Neutrophil (primary cell): ENCODE measurements around the gene KIF26A.

Source experiments
- H3K27ac ChIP-seq: fragments of 200-600 bp; sonication (generic); 2 replicates; pipeline ENCODE4 v1.5.1; 2016; ENCODE audit warnings: mild to moderate bottlenecking, moderate library complexity
- H3K27me3 ChIP-seq: fragments of 200-600 bp; sonication (generic); 2 replicates; pipeline ENCODE4 v1.6.0; 2016; ENCODE audit warnings: mild to moderate bottlenecking
- H3K36me3 ChIP-seq: fragments of 200-600 bp; sonication (generic); 2 replicates; pipeline ENCODE4 v1.5.1; 2017
- H3K4me1 ChIP-seq, 2 experiments: fragments of 200-600 bp in 1 of 2; sonication (generic) in 1 of 2; 1 replicate in 1 of 2; 2 replicates in 1 of 2; pipeline versions ENCODE4 v1.5.1 to v1.6.1; 2013 to 2016; ENCODE audit warnings: low read depth in 1 of 2, low read length in 1 of 2, mild to moderate bottlenecking in 1 of 2, moderate library complexity in 1 of 2; ENCODE audit not compliant: control insufficient read depth in 1 of 2, insufficient read depth in 1 of 2
- H3K4me3 ChIP-seq, 2 experiments: fragments of 200-600 bp in 1 of 2; sonication (generic) in 1 of 2; 1 replicate in 1 of 2; 2 replicates in 1 of 2; pipeline ENCODE4 v1.5.1; 2013 to 2016; ENCODE audit warnings: low read depth in 1 of 2, low read length in 1 of 2, mild to moderate bottlenecking in 1 of 2, moderate library complexity in 1 of 2
- H3K9me3 ChIP-seq: fragments of 200-600 bp; sonication (generic); 2 replicates; pipeline ENCODE4 v1.5.1; 2016
- CTCF ChIP-seq: fragments of 200-600 bp; sonication (generic); IDR thresholded peaks from 2 replicates; pipeline ENCODE4 v1.5.1; 2016; ENCODE audit warnings: antibody characterized with exemption

KIF26A gene

GRCh38 chr14:104183796-104184195 lies 45.4 kb downstream of the KIF26A start:
- Histone ChIP-seq H3K36me3 (no peaks in the 10 kb centered on the region), H3K27ac (no peak overlapping the region), H3K4me3 (no peak overlapping the region), H3K4me1 (no peaks in the 10 kb centered on the region), H3K9me3 (no peaks in the 10 kb centered on the region), H3K27me3 (no peaks in the 10 kb centered on the region)
- no peak for TF ChIP-seq CTCF

GRCh38 chr14:104184506-104184905 lies 46.1 kb downstream of the KIF26A start:
- no peak overlapping the region for H3K27ac ChIP-seq

GRCh38 chr14:104184911-104185499 lies 46.6 kb downstream of the KIF26A start:
- no peak for TF ChIP-seq CTCF
- Histone ChIP-seq H3K4me3 (no peak overlapping the region), H3K4me1 (no peaks in the 10 kb centered on the region), H3K36me3 (no peaks in the 10 kb centered on the region), H3K27ac (no peak overlapping the region), H3K27me3 (no peaks in the 10 kb centered on the region), H3K9me3 (no peaks in the 10 kb centered on the region)

More at GRCh38 chr14:104184506-104184905, 46.1 kb downstream of the KIF26A start:
- H3K9me3 ChIP-seq, result no peaks in the 10 kb centered on the region
- no peak for TF ChIP-seq CTCF
- no peaks in the 10 kb centered on the region for H3K36me3 ChIP-seq
- no peaks in the 10 kb centered on the region for H3K27me3 ChIP-seq
- H3K4me3 ChIP-seq, result no peak overlapping the region
- no peaks in the 10 kb centered on the region for H3K4me1 ChIP-seq

- Histone ChIP-seq H3K27me3 (no peaks in the 10 kb centered on the region), H3K36me3 (no peaks in the 10 kb centered on the region), H3K27ac (no peak overlapping the region), H3K9me3 (no peaks in the 10 kb centered on the region), H3K4me3 (no peak overlapping the region), H3K4me1 (no peaks in the 10 kb centered on the region)
- no peak for TF ChIP-seq CTCF
Observed at GRCh38 chr14:104185916-104186495, 47.6 kb downstream of the KIF26A start.

GRCh38 chr14:104186575-104186974 lies 48.2 kb downstream of the KIF26A start:
- no peak for TF ChIP-seq CTCF
- Histone ChIP-seq H3K9me3 (no peaks in the 10 kb centered on the region), H3K27ac (no peak overlapping the region), H3K36me3 (no peaks in the 10 kb centered on the region), H3K4me3 (no peak overlapping the region), H3K27me3 (no peaks in the 10 kb centered on the region), H3K4me1 (no peaks in the 10 kb centered on the region)
